ENCODE results near the gene USP31. TPM values are rescaled to one million over a fixed set of nuclear protein-coding genes. Genes with fewer than 3 reads are reported as not detected.

Gene USP31
- total RNA-seq, 4 donors from 2014 or later: 7.8 to 29.9 (median 11.0) TPM

DNA sequence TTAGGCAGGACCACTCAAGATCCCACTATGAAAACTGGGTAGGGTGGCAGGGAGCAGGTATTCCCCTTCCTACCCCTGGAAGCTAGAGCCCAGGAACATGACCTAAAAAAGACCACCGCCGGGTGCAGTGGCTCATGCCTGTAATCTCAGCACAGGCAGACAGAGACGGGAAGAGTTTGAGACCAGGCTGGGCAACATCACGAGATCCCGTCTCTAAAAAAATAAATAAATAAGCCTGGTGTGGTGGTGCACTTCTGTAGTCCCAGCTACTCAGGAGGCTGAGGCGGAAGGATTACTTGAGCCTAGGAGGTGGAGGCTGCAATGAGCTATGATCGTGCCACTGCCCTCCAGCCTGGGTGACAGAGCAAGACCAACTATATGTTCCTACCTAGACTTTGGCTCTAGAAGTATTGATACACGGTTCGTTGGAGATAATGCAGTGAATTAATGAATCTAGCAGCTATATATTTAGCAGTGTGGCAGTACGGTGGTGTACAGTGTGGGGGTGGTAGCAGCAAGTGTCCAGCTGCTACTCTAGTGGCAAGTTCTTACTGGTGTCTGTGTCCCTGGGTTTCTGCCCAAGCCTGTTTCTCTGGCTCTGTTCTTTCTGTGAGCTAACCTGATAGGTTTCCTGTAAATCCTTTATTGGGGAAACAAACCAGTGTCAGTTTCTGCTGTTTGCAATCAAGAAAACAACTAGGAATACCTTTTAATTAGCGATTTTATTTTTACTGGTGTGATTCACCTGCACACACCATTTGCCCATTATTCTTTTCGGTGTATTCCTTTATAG is 3.3 kb upstream of the USP31 start:
- Histone ChIP-seq H3K4me1 (peaks cover 6 to 32% (median 13%) of the 10 kb centered on the region in 3 donors), H3K27ac (peak overlapping the region in 3 of 4 donors; percentile 56 to 74 (median 70)), H3K36me3 (no peaks in the 10 kb centered on the region), H3K9me3 (no peaks in the 10 kb centered on the region), H3K4me3 (peak overlapping the region; percentile 4 to 21 (median 12)), H3K27me3 (no peaks in the 10 kb centered on the region)
- WGBS, 2 donors: 65 to 67% methylated on average over 11 to 12 of the region's 12 CpGs
- no peak for DNase-seq
- intact Hi-C loops (cut with DNase I): no loop called here
- no peak for TF ChIP-seq POLR2A (IDR thresholded peaks at IDR 0.05)
- TF ChIP-seq CTCF (IDR thresholded peaks at IDR 0.05): no peak

GRCh38 chr16:23149993-23150364 is 727 bp upstream of the USP31 start:
- 34 to 43% methylated on average over 4 of the region's 4 CpGs for WGBS, 2 donors
- intact Hi-C loops (cut with DNase I): no loop called here
- H3K27ac ChIP-seq: peak overlapping the region; percentile 48 to 97 (median 94)

DNA sequence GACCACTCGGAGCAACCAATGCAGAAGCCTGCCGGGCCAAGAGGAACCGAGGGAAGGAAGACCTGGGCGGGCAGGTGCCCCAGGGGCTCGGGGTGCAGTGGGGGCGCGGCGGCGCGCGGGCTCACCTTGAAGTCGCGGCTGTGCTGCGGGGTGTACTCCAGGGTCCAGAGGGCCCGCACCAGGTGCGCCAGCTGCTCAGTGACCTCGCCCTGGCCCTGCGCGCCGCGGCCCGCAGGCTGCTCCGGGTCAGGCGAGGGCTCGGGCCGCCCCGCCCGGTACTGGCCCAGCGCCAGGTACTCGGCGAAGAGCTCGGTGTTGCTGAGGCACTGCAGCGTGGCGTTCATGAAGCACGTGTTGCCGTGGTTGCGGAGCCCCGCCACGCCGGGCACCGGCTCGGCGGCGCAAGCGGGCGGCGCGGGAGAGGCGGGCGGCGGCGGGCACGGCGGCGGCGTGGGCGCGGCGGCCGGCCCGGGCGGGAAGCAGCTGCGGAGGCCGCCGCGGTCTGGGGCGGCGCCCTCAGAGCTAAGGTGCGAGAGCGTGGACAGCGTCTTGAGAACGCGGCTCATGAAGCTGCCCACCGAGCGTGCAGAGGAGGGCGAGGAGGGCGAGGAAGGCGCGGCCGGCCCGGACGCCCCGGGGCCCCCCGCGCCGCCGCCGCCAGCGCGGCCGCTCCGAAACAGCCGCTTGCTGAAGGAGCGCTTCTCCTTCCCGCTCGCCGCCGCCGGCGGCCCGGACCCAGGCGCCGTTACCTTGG is 562 bp downstream of the USP31 start:
- intact Hi-C loops (cut with DNase I): no loop called here
- H3K36me3 ChIP-seq: no peaks in the 10 kb centered on the region

More at GRCh38 chr16:23149993-23150364, 727 bp upstream of the USP31 start:
- peak overlapping the region; percentile 41 to 92 (median 68) for H3K4me3 ChIP-seq
- no peaks in the 10 kb centered on the region for H3K36me3 ChIP-seq
- TF ChIP-seq CTCF (IDR thresholded peaks at IDR 0.05): no peak
- TF ChIP-seq POLR2A (IDR thresholded peaks at IDR 0.05): no peak
- peaks cover 6 to 58% (median 36%) of the 10 kb centered on the region in 3 donors for H3K4me1 ChIP-seq
- no peaks in the 10 kb centered on the region for H3K27me3 ChIP-seq
- no peak for DNase-seq
- H3K9me3 ChIP-seq: no peaks in the 10 kb centered on the region

GRCh38 chr16:23148166-23148512 is 1.1 kb downstream of the USP31 start:
- Histone ChIP-seq H3K36me3 (no peaks in the 10 kb centered on the region), H3K27ac (peak overlapping the region; percentile 86 to 97 (median 94)), H3K4me3 (peak overlapping the region; percentile 50 to 92 (median 68)), H3K27me3 (no peaks in the 10 kb centered on the region), H3K9me3 (no peaks in the 10 kb centered on the region), H3K4me1 (peaks cover 6 to 71% (median 47%) of the 10 kb centered on the region in 3 donors)
- intact Hi-C loops (cut with DNase I): no loop called here
- no peak for DNase-seq
- WGBS, 2 donors: 22 to 41% methylated on average over 7 of the region's 7 CpGs
- TF ChIP-seq POLR2A (IDR thresholded peaks at IDR 0.05) (no peak), CTCF (IDR thresholded peaks at IDR 0.05) (no peak)

More for the DNA sequence above, 562 bp downstream of the USP31 start:
- Histone ChIP-seq H3K27ac (peak overlapping the region; percentile 86 to 97 (median 94)), H3K27me3 (no peaks in the 10 kb centered on the region), H3K4me1 (peaks cover 6 to 71% (median 43%) of the 10 kb centered on the region in 3 donors), H3K9me3 (no peaks in the 10 kb centered on the region), H3K4me3 (peak overlapping the region; percentile 50 to 92 (median 68))
- TF ChIP-seq POLR2A (IDR thresholded peaks at IDR 0.05): peak in 1 of 4 donors; percentile 37
- TF ChIP-seq CTCF (IDR thresholded peaks at IDR 0.05): no peak
- peak; percentile 9 for DNase-seq
- 0% methylated on average over 11 to 13 of the region's 103 CpGs for WGBS, 2 donors

- peaks cover 6 to 71% (median 52%) of the 10 kb centered on the region in 3 donors for H3K4me1 ChIP-seq
- intact Hi-C loops (cut with DNase I): no loop called here
- H3K9me3 ChIP-seq: no peaks in the 10 kb centered on the region
- DNase-seq: no peak
- no peaks in the 10 kb centered on the region for H3K27me3 ChIP-seq
- 38 to 49% methylated on average over 4 of the region's 4 CpGs for WGBS, 2 donors
- TF ChIP-seq POLR2A (IDR thresholded peaks at IDR 0.05): no peak
- peak overlapping the region; percentile 50 to 92 (median 68) for H3K4me3 ChIP-seq
- no peaks in the 10 kb centered on the region for H3K36me3 ChIP-seq
- H3K27ac ChIP-seq: peak overlapping the region; percentile 86 to 97 (median 94)
These were observed 1.6 kb downstream of the USP31 start for GRCh38 chr16:23147666-23148065.

Data from esophagus squamous epithelium (tissue), 5 donors.